ENCODE results near the gene C17orf107.

C17orf107 gene

GRCh38 chr17:4950075-4950745 is 50.9 kb downstream of the C17orf107 start:
- no peak for DNase-seq

GRCh38 chr17:4950746-4951204 is 51.4 kb downstream of the C17orf107 start, which contains the start of gene ENO3:
TSS of gene ENO3 (plus strand) at chr17:4951119. CDS start at chr17:4951830, 711 bp downstream.
- no peak for DNase-seq

GRCh38 chr17:4951486-4951885 is 52.1 kb downstream of the C17orf107 start:
- DNase-seq: no peak
